GM13976 (cell line): Measurements from ENCODE around the gene HPSE2.

Experiments
- DNase-seq: peaks from one replicate; pipeline ENCODE4 v3.0.0; 2012; ENCODE audit warnings: low spot score
- CTCF ChIP-seq: IDR thresholded peaks from 2 replicates; pipeline ENCODE4 v1.5.1; 2012; ENCODE audit warnings: borderline replicate concordance, mild to moderate bottlenecking; ENCODE audit not compliant: insufficient read depth; ENCODE audit errors: extremely low read depth, missing control alignments, control extremely low read depth
- in situ Hi-C: fragments of 300-500 bp; cut with MboI; formaldehyde crosslinking; loops from one replicate; pipeline ENCODE4 v1.12.0; 2022; ENCODE audit warnings: low sequenced_read_pairs, mixed read lengths, inconsistent platforms; ENCODE audit not compliant: unreplicated experiment

Gene HPSE2

DNA sequence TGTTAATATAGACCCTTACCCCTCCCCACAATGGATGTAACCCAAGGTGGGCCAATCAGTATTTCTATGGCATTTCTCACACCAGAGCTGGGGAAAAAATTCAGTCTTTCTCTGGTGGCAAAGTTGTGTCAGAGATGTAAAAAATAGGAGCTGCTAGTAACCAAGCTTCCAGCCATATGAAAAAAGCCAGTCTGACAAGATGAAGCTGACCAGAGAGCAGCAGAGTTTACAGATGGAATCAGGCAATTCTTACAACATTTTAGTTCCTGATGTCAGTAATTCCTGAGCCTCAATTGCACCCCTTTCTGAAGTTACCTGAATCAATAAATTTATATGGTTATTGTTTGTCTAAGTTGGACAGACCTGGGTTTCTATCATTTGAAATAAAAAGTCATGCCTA lies 286.3 kb downstream of the HPSE2 start:
- no peak for DNase-seq
- in situ Hi-C loops, result no loop called here

DNA sequence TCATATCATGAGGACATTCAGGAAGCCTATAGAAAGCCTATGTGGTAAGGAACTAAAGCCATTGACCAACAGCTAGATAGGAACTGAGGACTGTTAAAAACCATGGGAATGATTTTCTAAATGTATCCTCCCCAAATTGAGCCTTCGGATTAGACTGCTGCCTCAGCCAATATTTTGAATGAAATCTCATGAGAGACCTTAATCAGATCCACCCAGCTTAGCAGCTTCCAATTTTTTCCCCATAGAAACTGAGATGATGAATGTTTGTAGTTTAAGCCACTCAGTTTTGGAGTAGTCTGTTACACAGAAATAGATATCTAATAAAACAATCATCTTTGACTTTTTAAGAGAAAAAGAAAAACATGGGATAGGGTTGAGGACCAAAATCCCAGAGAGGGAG lies 292.0 kb downstream of the HPSE2 start:
- in situ Hi-C loops, result no loop called here

More for the DNA sequence above, 286.3 kb downstream of the HPSE2 start:
- no peak for TF ChIP-seq CTCF

DNA sequence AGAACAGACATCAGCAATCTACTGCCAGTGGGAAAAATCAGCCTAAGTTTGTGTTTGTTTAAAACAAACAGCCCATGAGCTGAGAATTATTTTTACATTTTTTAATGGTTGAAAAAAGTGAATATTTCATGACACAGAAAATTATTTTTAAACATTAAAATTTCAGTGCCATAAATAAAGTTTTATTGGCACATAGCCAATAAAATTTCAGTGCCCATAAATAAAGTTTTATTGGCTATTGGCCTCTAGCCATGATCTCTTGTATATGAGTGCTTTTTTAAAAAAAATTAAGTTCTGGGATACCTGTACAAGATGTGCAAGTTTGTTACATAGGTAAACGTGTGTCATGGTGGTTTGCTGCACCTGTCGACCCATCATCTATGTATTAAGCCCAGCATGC lies 305.9 kb downstream of the HPSE2 start:
- DNase-seq, result no peak
- in situ Hi-C loops, result no loop called here
- TF ChIP-seq CTCF, result no peak

More for the DNA sequence above, 292.0 kb downstream of the HPSE2 start:
- no peak for DNase-seq
- TF ChIP-seq CTCF, result no peak

DNA sequence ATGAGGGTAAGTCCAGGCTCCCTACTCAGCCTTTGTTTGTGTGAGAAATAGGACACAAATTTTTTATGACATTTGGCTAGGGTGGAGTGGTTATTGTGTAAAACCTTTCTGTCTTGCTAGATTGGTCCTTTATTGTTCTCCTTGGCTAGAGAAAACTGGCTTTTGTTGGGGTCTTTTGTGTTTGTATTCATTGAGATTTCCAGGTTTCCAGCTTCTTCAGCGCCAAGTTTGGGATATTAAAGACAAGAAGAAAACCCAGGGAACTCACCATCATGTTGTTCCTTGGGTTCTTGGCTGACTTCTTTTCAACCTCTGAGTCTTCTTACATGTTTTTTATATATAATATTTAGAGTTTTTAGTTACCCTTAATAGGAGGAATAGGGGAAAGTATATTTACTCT lies 310.0 kb downstream of the HPSE2 start:
- in situ Hi-C loops, result no loop called here
- no peak for TF ChIP-seq CTCF
- DNase-seq, result no peak

GRCh38 chr10:98924526-98924925 lies 311.1 kb downstream of the HPSE2 start:
- in situ Hi-C loops, result no loop called here
- no peak for DNase-seq
- TF ChIP-seq CTCF, result no peak

DNA sequence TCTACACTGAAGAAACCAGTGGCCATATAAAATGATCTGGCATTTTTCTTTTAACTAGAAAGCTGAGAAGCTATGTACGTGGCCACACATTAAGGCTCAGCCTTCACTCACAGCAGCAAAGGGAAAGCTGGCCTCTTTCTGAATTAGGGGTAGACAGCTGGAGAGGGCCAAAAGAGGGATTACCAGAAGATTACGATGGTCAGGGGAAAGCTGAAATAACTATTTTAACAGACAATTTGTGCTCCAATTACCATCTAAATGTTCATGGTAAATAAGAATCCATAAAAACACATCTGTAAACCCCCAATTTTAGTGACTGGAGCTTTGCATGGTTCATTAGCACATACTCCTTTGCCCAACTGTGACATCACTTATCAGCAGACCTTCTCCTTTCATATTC lies 314.3 kb downstream of the HPSE2 start:
- in situ Hi-C loops, result no loop called here

More for the DNA sequence above, 314.3 kb downstream of the HPSE2 start:
- DNase-seq, result no peak
- no peak for TF ChIP-seq CTCF
